ENCODE results near the gene OPCML. TPM values are rescaled to one million over a fixed set of nuclear protein-coding genes. Genes with fewer than 3 reads are reported as not detected.

Gene OPCML
- total and polyA plus RNA-seq, 2 of the 13 experiments (the other 11 are each of a cell fraction or from before 2014, with no cell fraction given), result not detected

DNA sequence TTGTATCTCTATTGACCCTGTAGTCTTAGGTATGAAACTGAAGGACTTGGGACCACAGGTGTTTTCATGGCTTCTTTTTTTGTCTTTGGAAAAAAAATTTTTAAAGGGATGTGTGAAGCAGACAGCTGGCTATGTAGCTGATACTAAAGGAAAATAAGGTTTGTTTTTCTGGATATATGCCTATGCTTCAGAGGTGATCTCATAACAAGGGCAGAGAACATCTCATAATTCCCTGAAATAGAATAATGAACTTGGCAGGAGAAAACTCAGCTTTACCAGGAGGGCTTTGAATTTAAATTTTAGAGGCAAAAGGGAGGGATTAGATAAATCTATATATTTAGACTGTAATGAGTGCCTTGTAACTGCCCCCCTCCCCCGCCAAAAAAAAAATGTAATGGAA lies 714.9 kb downstream of the OPCML start (continued):
- TF ChIP-seq, protein P1, sequence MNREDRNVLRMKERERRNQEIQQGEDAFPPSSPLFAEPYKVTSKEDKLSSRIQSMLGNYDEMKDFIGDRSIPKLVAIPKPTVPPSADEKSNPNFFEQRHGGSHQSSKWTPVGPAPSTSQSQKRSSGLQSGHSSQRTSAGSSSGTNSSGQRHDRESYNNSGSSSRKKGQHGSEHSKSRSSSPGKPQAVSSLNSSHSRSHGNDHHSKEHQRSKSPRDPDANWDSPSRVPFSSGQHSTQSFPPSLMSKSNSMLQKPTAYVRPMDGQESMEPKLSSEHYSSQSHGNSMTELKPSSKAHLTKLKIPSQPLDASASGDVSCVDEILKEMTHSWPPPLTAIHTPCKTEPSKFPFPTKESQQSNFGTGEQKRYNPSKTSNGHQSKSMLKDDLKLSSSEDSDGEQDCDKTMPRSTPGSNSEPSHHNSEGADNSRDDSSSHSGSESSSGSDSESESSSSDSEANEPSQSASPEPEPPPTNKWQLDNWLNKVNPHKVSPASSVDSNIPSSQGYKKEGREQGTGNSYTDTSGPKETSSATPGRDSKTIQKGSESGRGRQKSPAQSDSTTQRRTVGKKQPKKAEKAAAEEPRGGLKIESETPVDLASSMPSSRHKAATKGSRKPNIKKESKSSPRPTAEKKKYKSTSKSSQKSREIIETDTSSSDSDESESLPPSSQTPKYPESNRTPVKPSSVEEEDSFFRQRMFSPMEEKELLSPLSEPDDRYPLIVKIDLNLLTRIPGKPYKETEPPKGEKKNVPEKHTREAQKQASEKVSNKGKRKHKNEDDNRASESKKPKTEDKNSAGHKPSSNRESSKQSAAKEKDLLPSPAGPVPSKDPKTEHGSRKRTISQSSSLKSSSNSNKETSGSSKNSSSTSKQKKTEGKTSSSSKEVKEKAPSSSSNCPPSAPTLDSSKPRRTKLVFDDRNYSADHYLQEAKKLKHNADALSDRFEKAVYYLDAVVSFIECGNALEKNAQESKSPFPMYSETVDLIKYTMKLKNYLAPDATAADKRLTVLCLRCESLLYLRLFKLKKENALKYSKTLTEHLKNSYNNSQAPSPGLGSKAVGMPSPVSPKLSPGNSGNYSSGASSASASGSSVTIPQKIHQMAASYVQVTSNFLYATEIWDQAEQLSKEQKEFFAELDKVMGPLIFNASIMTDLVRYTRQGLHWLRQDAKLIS (CRISPR knock-in tag; IDR thresholded peaks at IDR 0.05), result no peak
- TF ChIP-seq MED1 (CRISPR knock-in tag; IDR thresholded peaks at IDR 0.05) (no peak), SMAD1 (CRISPR knock-in tag; IDR thresholded peaks at IDR 0.05; ENCODE audit: borderline replicate concordance, low read depth) (no peak), ZNF768 (CRISPR knock-in tag; IDR thresholded peaks at IDR 0.05) (no peak)

DNA sequence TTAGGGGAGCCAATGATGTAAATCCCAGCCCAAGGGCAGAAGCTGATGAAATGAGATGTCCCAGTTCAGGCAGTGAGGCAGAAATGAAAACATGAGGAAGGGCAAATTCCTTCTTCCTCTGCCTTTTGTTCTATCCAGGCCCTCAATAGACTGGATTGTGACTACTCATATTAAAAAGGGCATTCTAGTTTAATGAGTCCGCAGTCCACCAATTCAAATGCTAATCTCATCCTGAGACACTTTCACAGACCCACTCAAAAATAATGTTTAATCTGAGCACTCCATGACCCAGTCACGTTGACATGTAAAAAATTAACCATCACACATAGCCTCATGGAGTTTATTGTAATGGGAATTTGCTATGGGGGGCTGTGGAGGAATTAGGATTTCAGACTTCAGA lies 717.9 kb downstream of the OPCML start:
- H3K79me2 ChIP-seq (ENCODE audit: insufficient read depth, low read length), result no peaks in the 10 kb centered on the region
- no peaks in the 10 kb centered on the region for H3K27me3 ChIP-seq (ENCODE audit: control insufficient read depth in 1 of 2, insufficient read depth in 2 of 2, low read length in 2 of 2)
- in situ Hi-C loops (cut with HindIII; ENCODE audit: extremely low pct_ligation_motif_present, low pct_unique_long_range_greater_than_20kb), result no loop called here
- no peak for TF ChIP-seq ZNF746 (CRISPR knock-in tag; IDR thresholded peaks at IDR 0.05)
- TF ChIP-seq, protein P2, sequence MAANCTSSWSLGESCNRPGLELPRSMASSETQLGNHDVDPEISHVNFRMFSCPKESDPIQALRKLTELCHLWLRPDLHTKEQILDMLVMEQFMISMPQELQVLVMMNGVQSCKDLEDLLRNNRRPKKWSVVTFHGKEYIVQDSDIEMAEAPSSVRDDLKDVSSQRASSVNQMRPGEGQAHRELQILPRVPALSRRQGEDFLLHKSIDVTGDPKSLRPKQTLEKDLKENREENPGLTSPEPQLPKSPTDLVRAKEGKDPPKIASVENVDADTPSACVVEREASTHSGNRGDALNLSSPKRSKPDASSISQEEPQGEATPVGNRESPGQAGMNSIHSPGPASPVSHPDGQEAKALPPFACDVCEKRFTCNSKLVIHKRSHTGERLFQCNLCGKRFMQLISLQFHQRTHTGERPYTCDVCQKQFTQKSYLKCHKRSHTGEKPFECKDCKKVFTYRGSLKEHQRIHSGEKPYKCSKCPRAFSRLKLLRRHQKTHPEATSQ (CRISPR knock-in tag; IDR thresholded peaks at IDR 0.05; ENCODE audit: borderline replicate concordance), result no peak
- no peak for TF ChIP-seq ERF (CRISPR knock-in tag; IDR thresholded peaks at IDR 0.05)
- TF ChIP-seq ELF3 (CRISPR knock-in tag; IDR thresholded peaks at IDR 0.05), result no peak
- no peak for TF ChIP-seq GATAD1 (CRISPR knock-in tag; IDR thresholded peaks at IDR 0.05)
- TF ChIP-seq ZNF367 (CRISPR knock-in tag; IDR thresholded peaks at IDR 0.05; ENCODE audit: borderline replicate concordance), result no peak
- TF ChIP-seq, protein P3, sequence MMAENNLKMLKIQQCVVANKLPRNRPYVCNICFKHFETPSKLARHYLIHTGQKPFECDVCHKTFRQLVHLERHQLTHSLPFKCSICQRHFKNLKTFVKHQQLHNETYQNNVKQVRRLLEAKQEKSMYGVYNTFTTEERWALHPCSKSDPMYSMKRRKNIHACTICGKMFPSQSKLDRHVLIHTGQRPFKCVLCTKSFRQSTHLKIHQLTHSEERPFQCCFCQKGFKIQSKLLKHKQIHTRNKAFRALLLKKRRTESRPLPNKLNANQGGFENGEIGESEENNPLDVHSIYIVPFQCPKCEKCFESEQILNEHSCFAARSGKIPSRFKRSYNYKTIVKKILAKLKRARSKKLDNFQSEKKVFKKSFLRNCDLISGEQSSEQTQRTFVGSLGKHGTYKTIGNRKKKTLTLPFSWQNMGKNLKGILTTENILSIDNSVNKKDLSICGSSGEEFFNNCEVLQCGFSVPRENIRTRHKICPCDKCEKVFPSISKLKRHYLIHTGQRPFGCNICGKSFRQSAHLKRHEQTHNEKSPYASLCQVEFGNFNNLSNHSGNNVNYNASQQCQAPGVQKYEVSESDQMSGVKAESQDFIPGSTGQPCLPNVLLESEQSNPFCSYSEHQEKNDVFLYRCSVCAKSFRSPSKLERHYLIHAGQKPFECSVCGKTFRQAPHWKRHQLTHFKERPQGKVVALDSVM (CRISPR knock-in tag; IDR thresholded peaks at IDR 0.05), result no peak
- no peak for TF ChIP-seq ZNF780A (CRISPR knock-in tag; IDR thresholded peaks at IDR 0.05)
- TF ChIP-seq ISL2 (CRISPR knock-in tag; IDR thresholded peaks at IDR 0.05), result no peak
- TF ChIP-seq ZNF841 (CRISPR knock-in tag; IDR thresholded peaks at IDR 0.05; ENCODE audit: borderline replicate concordance), result no peak
- no peak overlapping the region for H3K4me2 ChIP-seq (ENCODE audit: low read depth, low read length)
- BruUV-seq (replicated peaks), result no TSS peak
- H4K20me1 ChIP-seq (ENCODE audit: insufficient read depth, low read length), result no peaks in the 10 kb centered on the region
- no peak for DNase-seq (ENCODE audit: low spot score)
- H3K27ac ChIP-seq (ENCODE audit: extremely low read length, insufficient read depth, low read length), result no peak overlapping the region
- no peak overlapping the region for H3K9ac ChIP-seq (ENCODE audit: insufficient read depth, low read depth, low read length)
- CTCF ChIA-PET (ENCODE audit: low intra/inter-chr PET ratio, low total read pairs), result no interaction called here
- no peak overlapping the region for H3K4me3 ChIP-seq (replicated peaks in 1 of 3; ENCODE audit: insufficient read depth in 1 of 3, low read depth in 2 of 3, low read length in 3 of 3)
- FAIRE-seq, result no peak
- ATAC-seq, result no peak
- intact Hi-C loops (cut with micrococcal nuclease; ENCODE audit: unreplicated experiment), result no loop called here
- no peaks in the 10 kb centered on the region for H3K4me1 ChIP-seq (ENCODE audit: insufficient read depth, low read length)
- 42% methylated on average over 2 of the region's 2 CpGs for WGBS (ENCODE audit: low lambda C conversion rate)
- no peak overlapping the region for H2AFZ ChIP-seq (ENCODE audit: low read length)
- POLR2A ChIA-PET, result no interaction called here
- H3K9me3 ChIP-seq (ENCODE audit: low read length), result no peaks in the 10 kb centered on the region
- H3K36me3 ChIP-seq (replicated peaks in 1 of 2; ENCODE audit: control insufficient read depth in 1 of 2, insufficient read depth in 2 of 2, low read length in 2 of 2), result no peaks in the 10 kb centered on the region

Data from HepG2 (cell line).